GM10266 (cell line): ENCODE data around the gene ASIP.
A peak's percentile ranks its signal among the peaks of the same experiment; 100 is the strongest.

Experiments used
- DNase-seq: peaks from one replicate; pipeline ENCODE4 v3.0.0; 2012; ENCODE audit errors: extremely low spot score
- TF ChIP-seq, protein P1 (sequence below): IDR thresholded peaks from 2 replicates; pipeline ENCODE4 v1.5.1; 2012; ENCODE audit warnings: mild to moderate bottlenecking, low read depth; ENCODE audit not compliant: control insufficient read depth, insufficient read depth; ENCODE audit errors: missing control alignments

The ASIP gene

DNA sequence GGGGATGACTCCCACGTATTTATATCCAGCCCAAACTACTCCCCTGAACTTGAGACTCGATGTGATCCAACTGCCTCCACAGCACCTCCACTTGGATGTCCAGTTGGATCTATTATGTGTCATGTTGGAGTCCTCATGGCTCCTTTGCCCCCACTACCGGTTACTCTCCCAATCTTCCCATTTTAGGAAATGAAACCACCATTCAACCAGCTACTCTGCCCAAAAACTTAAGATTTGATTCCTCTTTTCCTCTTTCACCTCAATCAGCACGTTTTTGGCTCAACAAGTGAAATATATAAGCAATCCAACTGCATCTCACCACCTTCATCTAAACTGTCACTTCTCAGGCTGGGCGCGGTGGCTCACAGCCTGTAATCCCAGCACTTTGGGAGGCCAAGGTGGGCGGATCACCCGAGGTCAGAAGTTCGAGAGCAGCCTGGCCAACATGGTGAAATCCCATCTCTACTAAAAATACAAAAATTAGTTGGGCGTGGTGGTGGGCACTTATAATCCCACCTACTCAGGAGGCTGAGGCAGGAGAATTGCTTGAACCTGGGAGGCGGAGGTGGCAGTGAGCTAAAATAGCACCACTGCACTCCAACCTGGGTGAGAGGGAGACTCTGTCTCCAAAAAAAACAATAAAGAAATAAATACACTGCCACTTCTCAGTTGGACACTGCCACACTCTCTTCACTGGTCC is 58.5 kb downstream of the ASIP start:
- no peak for DNase-seq
- TF ChIP-seq, protein P1, sequence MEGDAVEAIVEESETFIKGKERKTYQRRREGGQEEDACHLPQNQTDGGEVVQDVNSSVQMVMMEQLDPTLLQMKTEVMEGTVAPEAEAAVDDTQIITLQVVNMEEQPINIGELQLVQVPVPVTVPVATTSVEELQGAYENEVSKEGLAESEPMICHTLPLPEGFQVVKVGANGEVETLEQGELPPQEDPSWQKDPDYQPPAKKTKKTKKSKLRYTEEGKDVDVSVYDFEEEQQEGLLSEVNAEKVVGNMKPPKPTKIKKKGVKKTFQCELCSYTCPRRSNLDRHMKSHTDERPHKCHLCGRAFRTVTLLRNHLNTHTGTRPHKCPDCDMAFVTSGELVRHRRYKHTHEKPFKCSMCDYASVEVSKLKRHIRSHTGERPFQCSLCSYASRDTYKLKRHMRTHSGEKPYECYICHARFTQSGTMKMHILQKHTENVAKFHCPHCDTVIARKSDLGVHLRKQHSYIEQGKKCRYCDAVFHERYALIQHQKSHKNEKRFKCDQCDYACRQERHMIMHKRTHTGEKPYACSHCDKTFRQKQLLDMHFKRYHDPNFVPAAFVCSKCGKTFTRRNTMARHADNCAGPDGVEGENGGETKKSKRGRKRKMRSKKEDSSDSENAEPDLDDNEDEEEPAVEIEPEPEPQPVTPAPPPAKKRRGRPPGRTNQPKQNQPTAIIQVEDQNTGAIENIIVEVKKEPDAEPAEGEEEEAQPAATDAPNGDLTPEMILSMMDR: no peak

DNA sequence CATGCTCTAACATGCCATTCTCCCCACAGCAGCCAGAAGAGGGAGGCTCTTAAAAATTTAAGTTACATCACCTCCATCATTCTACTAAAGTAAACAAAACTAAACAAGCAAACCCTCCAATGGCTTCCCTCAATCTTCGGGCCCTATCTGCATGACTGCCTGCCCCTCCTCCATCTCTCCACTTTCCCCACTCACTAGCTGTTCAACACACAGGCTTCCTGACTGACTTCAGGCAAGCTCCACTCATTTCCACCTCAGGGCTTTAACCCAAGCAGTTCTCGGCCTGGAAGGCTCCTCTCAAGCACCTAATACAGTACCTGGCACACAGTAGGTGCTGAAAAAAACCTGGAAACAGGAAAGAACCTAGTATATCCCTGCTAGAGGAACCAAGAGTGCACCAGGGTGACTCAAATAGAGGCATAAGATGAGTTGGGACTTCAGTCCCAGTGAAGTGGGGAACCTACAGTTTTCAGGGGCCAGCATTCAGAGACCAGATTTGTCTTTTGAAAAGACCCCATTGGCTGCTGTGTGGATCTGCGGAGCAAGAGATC is 59.1 kb downstream of the ASIP start:
- DNase-seq: no peak
- TF ChIP-seq, protein P1: no peak

DNA sequence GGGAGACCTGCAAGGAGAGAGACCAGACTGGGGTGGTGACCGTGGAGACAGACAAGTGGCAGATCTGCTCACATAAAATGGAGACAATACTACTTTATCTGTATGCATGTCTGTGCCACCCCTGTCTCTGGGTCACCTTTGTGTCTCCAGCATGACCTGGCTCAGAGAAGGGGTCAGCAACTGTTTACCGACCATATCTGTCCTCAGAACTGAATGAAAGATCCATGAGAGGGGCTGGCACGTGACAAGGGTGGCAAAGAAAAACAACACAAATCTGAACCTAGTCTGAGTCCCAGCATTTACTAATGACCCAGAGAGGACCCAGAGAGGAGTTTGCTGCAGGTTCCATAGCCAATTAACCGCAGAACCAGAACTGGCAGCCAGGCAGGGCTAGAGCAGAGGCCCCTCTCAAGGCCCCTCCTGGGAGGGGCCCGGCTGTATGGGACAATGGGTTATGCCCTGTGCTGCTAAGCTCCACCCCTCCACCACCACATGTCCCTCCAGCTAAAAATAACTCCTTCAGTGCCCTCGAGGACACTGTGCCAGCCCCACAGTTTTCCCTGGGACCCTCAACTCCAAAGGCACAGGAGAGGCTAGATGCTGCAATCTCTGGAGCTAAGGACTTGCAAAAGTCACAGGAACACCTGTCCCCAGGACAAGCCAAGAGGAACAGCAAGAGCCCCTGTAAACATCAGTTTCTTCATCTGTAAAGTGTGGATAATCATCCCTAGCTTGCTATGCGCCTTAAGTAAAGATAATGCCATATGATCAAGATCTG is 59.8 kb downstream of the ASIP start:
- DNase-seq: no peak
- TF ChIP-seq, protein P1: no peak

DNA sequence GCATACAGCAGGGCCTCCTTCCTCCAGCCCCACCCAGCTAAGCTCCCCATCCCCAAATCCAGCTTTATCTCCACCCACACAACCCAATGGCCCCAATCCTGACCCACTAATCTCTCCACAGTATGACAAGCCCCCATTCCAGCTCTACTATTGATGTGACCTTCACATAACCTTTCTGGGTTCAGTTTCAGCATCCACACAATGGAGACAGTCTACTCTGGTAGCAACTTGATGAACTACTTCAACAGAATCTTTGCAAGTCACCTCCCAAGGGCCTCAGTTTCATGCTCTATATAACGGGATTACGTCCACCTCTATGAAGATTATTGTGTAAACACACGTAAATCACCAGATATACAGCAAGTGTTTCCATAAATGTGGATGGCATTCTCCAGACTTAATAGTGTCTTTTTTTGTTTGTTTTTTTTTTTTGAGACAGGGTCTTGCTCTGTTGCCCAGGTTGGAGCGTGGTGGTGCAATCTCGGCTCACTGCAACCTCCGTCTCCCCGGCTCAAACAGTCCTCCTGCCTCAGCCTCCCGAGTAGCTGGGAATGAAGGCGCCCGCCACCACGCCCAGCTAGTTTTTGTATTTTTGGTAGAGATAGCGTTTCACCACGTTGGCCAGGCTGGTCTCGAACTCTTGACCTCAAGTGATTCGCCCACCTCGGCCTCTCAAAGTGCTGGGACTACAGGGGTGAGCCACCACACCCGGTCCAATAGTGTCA is 60.5 kb downstream of the ASIP start:
- no peak for DNase-seq
- TF ChIP-seq, protein P1: no peak

DNA sequence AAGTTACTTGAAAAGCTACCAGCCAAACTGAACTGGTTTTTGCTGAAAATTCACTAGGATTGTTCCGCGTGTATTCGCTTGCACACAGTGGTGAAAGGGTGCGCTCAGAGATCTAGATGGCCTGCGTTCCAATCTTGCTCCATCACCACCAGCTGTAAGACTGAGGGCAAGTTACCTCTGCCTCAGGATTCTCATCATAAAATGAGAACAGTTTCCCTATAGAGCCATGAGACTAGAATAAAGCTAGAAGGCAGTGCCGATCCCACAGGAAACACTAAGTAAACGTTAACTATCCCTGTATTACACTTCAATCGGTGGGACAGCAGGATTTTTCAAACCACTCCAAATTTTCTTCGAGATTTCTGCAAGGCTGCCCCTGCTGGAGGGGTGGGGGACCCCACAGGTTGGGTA is 61.1 kb downstream of the ASIP start:
- no peak for DNase-seq

DNA sequence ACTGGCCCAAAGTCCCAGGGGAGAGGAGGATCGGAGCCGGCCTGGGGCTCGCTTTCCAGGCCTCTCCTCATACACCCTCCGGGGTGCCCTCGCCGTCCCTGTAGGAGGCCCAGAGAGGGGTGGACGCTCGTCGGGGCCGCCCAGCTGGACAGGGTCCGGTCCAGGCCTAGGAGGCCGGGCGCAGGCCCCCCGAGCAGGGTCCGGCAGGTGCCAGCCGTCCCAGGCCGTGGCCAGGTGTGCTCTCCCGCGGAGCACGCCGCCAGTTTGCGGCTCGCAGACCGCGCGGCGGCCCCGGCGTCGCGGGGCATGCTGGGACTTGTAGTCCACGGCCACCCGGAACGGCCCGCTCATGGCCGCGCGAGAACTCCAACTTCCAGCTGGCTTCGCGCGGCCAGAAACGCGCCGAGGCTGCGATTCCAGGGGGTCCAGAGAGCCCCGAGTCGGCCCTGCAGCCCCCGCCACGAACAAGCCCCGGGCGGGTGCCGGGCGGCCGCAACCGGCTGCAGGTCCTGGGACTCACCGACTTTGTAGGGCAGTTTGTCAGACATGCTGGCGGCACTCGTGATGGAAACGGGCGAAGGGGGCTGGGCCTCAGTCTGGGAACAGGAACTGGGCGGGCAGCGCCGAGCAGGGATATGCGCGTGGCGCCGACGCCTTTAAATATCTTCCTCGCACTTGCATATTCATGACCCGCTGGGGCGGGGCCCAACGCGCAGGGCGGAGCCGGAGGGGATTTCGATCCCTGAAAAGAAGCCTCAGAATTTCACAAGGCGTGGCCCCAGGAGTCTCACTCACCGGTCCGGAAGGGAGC is 61.7 kb downstream of the ASIP start, which contains the start of gene AHCY:
TSS of gene AHCY (minus strand) at position 633 of the 811 bp plus-strand sequence. CDS start at position 548, 85 bp downstream.
- TF ChIP-seq, protein P1: no peak
- peak; percentile 95 for DNase-seq

More for the DNA sequence above, 61.1 kb downstream of the ASIP start:
- TF ChIP-seq, protein P1: no peak
